Peyer's patch (tissue), 4 donors: ENCODE data around the gene SMARCC2. TPM values are rescaled to one million over a fixed set of nuclear protein-coding genes. Genes with fewer than 3 reads are reported as not detected.

ENCODE experiments used
- DNase-seq, 3 donors: peaks; one replicate each; pipeline ENCODE4 v3.0.0-alpha.2; 2017 to 2019
- H3K27ac ChIP-seq, 4 donors: fragments of 200-600 bp; sonication (generic); one replicate each; pipeline ENCODE4 v1.5.1; 2016 to 2019
- H3K27me3 ChIP-seq, 2 donors: fragments of 200-600 bp; sonication (generic); one replicate each; pipeline ENCODE4 v1.5.1; 2019
- H3K36me3 ChIP-seq, 3 donors: fragments of 200-600 bp; sonication (generic); one replicate each; pipeline ENCODE4 v1.5.1; 2016 to 2019
- H3K4me1 ChIP-seq, 4 donors: fragments of 200-600 bp; sonication (generic); one replicate each; pipeline ENCODE4 v1.5.1; 2016 to 2019
- H3K4me3 ChIP-seq, 4 donors: fragments of 200-600 bp; sonication (generic); 1 replicate in 3 of 4; 2 replicates in 1 of 4; pipeline ENCODE4 v1.5.1; 2016 to 2019; ENCODE audit warnings: mild to moderate bottlenecking in 1 of 4
- H3K9me3 ChIP-seq, 4 donors: fragments of 200-600 bp; sonication (generic); one replicate each; pipeline ENCODE4 v1.5.1; 2016 to 2019; ENCODE audit warnings: mild to moderate bottlenecking in 1 of 4
- POLR2A ChIP-seq, 2 donors: fragments of 450-650 bp; IDR thresholded peaks; one replicate each; pipeline ENCODE4 v1.5.1; 2017; ENCODE audit warnings: antibody characterized with exemption in 2 of 2, mild to moderate bottlenecking in 2 of 2, moderate library complexity in 2 of 2
- total RNA-seq, 4 donors: library from RNA; depleted of rRNA; stranded (reverse); fragments of >200 nt; gene quantifications; one replicate each; pipeline ENCODE4 v1.1.0, GENCODE V29; 2016
- TF ChIP-seq, protein P1 (sequence below), 6 experiments: fragments of 450-650 bp in 4 of 6; fragments of 200-600 bp in 2 of 6; sonication (generic) in 1 of 6; IDR thresholded peaks; one replicate each; pipeline ENCODE4 v1.5.1; 2017 to 2019; ENCODE audit warnings: antibody characterized with exemption in 6 of 6, mild to moderate bottlenecking in 3 of 6, moderate library complexity in 1 of 6

Gene SMARCC2
- total RNA-seq, 4 donors from 2014 or later = 85.6 to 299 (median 139) TPM

- peaks cover 4 to 41% (median 19%) of the 10 kb centered on the region in 4 donors for H3K4me1 ChIP-seq
- TF ChIP-seq, protein P1, sequence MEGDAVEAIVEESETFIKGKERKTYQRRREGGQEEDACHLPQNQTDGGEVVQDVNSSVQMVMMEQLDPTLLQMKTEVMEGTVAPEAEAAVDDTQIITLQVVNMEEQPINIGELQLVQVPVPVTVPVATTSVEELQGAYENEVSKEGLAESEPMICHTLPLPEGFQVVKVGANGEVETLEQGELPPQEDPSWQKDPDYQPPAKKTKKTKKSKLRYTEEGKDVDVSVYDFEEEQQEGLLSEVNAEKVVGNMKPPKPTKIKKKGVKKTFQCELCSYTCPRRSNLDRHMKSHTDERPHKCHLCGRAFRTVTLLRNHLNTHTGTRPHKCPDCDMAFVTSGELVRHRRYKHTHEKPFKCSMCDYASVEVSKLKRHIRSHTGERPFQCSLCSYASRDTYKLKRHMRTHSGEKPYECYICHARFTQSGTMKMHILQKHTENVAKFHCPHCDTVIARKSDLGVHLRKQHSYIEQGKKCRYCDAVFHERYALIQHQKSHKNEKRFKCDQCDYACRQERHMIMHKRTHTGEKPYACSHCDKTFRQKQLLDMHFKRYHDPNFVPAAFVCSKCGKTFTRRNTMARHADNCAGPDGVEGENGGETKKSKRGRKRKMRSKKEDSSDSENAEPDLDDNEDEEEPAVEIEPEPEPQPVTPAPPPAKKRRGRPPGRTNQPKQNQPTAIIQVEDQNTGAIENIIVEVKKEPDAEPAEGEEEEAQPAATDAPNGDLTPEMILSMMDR (IDR thresholded peaks at IDR 0.05) = peak in 1 of 6 experiments; percentile 3
- TF ChIP-seq POLR2A (IDR thresholded peaks at IDR 0.05) = no peak
- H3K27ac ChIP-seq = peak overlapping the region; percentile 91 to 100 (median 97)
- peaks cover 0 to 59% (median 0%) of the 10 kb centered on the region in 3 donors for H3K36me3 ChIP-seq
- no peaks in the 10 kb centered on the region for H3K27me3 ChIP-seq
- no peaks in the 10 kb centered on the region for H3K9me3 ChIP-seq
- H3K4me3 ChIP-seq = peak overlapping the region; percentile 15 to 96 (median 80)
- DNase-seq = peak; percentile 59 to 81 (median 60)
These were observed 29.0 kb downstream of the SMARCC2 start for GRCh38 chr12:56160193-56160763.

DNA sequence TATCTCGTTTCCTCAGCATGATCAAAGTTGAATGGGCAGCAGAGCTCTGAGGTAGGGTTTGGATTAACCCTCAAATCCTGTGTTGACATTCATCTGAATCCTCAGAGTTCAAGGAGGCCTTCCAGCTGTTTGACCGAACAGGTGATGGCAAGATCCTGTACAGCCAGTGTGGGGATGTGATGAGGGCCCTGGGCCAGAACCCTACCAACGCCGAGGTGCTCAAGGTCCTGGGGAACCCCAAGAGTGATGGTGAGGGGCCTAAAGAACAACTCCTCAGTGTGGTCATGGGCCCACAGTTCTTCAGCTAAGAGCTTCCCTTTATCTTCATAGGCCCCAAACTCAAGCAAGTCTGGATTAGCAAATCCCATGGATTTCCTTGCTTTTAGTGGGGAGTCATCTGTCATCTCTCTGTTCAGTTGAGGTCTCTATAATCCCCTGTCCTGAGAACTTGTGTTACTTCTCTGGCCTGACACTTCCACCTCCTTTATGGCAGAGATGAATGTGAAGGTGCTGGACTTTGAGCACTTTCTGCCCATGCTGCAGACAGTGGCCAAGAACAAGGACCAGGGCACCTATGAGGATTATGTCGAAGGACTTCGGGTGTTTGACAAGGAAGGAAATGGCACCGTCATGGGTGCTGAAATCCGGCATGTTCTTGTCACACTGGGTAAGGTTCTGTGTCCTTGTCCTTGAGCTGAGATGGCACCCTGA is 29.6 kb downstream of the SMARCC2 start:
- peaks cover 0 to 52% (median 0%) of the 10 kb centered on the region in 3 donors for H3K36me3 ChIP-seq

GRCh38 chr12:56158926-56159461 is 30.3 kb downstream of the SMARCC2 start:
- TF ChIP-seq, protein P1 (IDR thresholded peaks at IDR 0.05) = no peak
- peak; percentile 61 to 74 for TF ChIP-seq POLR2A (IDR thresholded peaks at IDR 0.05)
- H3K27ac ChIP-seq = peak overlapping the region; percentile 91 to 100 (median 97)
- H3K4me1 ChIP-seq = peaks cover 4 to 41% (median 19%) of the 10 kb centered on the region in 4 donors
- H3K36me3 ChIP-seq = peaks cover 0 to 46% (median 0%) of the 10 kb centered on the region in 3 donors
- peak; percentile 71 to 89 (median 79) for DNase-seq
- no peaks in the 10 kb centered on the region for H3K9me3 ChIP-seq
- H3K27me3 ChIP-seq = no peaks in the 10 kb centered on the region
- H3K4me3 ChIP-seq = peak overlapping the region; percentile 62 to 96 (median 80)

More for the DNA sequence above, 29.6 kb downstream of the SMARCC2 start:
- Histone ChIP-seq H3K27ac (peak overlapping the region; percentile 91 to 100 (median 97)), H3K9me3 (no peaks in the 10 kb centered on the region), H3K27me3 (no peaks in the 10 kb centered on the region), H3K4me1 (peaks cover 4 to 41% (median 19%) of the 10 kb centered on the region in 4 donors), H3K4me3 (peak overlapping the region; percentile 62 to 96 (median 80))
- DNase-seq = no peak
- TF ChIP-seq, protein P1 (IDR thresholded peaks at IDR 0.05) = no peak
- TF ChIP-seq POLR2A (IDR thresholded peaks at IDR 0.05) = no peak

DNA sequence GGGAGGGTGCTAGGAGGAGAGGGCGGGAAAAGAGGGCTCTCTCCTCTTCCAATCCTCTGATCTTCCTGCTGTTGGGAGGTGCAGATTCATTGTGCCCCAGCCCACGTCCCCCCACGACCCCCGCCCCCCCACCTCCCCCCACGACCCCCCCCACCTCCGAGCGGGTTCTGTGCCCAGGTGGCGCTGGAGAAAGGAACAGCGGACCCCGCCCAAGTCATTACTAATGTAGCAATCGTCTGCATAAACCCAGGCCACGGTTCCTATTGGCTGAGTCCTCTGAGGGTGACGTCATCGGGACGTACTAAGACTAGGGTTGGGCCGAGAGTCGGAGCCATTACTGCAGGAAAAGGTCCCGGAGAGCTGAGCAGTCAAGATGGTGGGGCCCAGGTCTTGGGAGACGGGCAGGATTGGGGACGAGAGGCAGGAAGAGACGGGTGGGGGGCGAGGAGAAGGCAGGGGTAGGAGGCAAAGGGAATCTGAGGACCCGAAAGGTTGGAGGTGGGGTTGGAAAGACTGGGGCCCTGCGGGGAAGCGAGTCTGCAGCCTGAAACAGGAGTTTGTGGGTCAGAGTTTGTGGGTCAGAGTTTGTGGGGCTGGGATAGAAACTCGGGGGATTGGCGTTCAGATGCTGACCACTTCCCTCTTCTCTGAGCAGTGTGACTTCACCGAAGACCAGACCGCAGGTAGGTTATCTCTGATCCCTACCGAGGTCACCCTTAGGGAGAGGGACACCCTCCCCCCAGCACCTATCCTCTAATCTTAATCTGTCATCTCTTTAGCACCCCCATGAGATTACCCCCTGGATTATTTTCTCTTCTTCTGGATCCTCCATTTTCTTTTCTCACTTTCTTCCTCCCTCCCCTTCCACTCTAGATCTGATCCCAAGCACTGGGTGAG is 31.0 kb downstream of the SMARCC2 start, which contains the start of gene MYL6:
TSS of gene MYL6 (plus strand) at position 331 of the 897 bp plus-strand sequence. CDS start at position 374, 43 bp downstream.
- Histone ChIP-seq H3K4me3 (peak within 1 kb of the TSS; percentile 62 to 96 (median 80)), H3K27ac (peak within 1 kb of the TSS; percentile 91 to 100 (median 97)), H3K36me3 (peaks cover 0 to 39% (median 0%) of the 10 kb centered on the region in 3 donors), H3K9me3 (no peaks in the 10 kb centered on the region), H3K4me1 (peaks cover 4 to 43% (median 19%) of the 10 kb centered on the region in 4 donors), H3K27me3 (no peaks in the 10 kb centered on the region)
- peak; percentile 91 to 99 (median 99) for DNase-seq
- peak; percentile 99 for TF ChIP-seq POLR2A (IDR thresholded peaks at IDR 0.05)
- TF ChIP-seq, protein P1 (IDR thresholded peaks at IDR 0.05) = peak in 1 of 6 experiments; percentile 3
